ENCODE results near the gene DDX6.
"Not testable (repeated sequence)": the region's sequence is repeated elsewhere in the genome, so short reads cannot be mapped to it uniquely, and the experiment has no call there.

GRCh38 chr11:118718562-118718961 is 72.4 kb downstream of the DDX6 start:
- TF ChIP-seq EZH2phosphoT487 (IDR thresholded peaks at IDR 0.05; ENCODE audit: insufficient read depth, low read depth); EZH2 (IDR thresholded peaks at IDR 0.05; ENCODE audit: insufficient read depth, poor library complexity, severe bottlenecking): not testable (repeated sequence)

All from GM23248 (cell line).